CD4-positive, CD25-positive, alpha-beta regulatory T cell (primary cell): ENCODE results near the gene TIA1. TPM values are rescaled to one million over a fixed set of nuclear protein-coding genes. Genes with fewer than 3 reads are reported as not detected.
A peak's percentile ranks its signal among the peaks of the same experiment; 100 is the strongest.
"Not testable (repeated sequence)": the region's sequence is repeated elsewhere in the genome, so short reads cannot be mapped to it uniquely, and the experiment has no call there.

Experiments used
- ATAC-seq, 2 donors: fragments of 150-1000 bp; cut with Tn5 transposase; one replicate each; pipeline ENCODE4 v1.10.0; 2021; ENCODE audit warnings: low read depth in 2 of 2, moderate number of reproducible peaks in 2 of 2, moderate library complexity in 1 of 2
- DNase-seq, 3 donors: peaks; one replicate each; pipeline versions ENCODE4 v3.0.0 to v3.0.0-alpha.2; 2012 to 2022; ENCODE audit warnings: mixed read lengths in 1 of 3
- H3K27ac ChIP-seq: one replicate; pipeline ENCODE4 v1.7.0; 2013; ENCODE audit warnings: mild to moderate bottlenecking, low read length; ENCODE audit not compliant: insufficient read depth, poor library complexity, severe bottlenecking
- H3K27me3 ChIP-seq: one replicate; pipeline ENCODE4 v1.7.0; 2013; ENCODE audit warnings: low read length; ENCODE audit not compliant: control insufficient read depth, insufficient read depth
- H3K36me3 ChIP-seq: one replicate; pipeline ENCODE4 v1.7.0; 2013; ENCODE audit warnings: mild to moderate bottlenecking, low read length, moderate library complexity; ENCODE audit not compliant: control insufficient read depth, insufficient read depth
- H3K4me1 ChIP-seq: 2 replicates; pipeline ENCODE4 v1.7.0; 2013; ENCODE audit warnings: mild to moderate bottlenecking, low read length; ENCODE audit not compliant: insufficient read depth, control insufficient read depth, poor library complexity, severe bottlenecking
- H3K4me3 ChIP-seq: one replicate; pipeline ENCODE4 v1.7.0; 2013; ENCODE audit warnings: low read depth, mild to moderate bottlenecking, low read length, moderate library complexity
- H3K9me3 ChIP-seq, 2 experiments: 1 replicate in 1 of 2; 2 replicates in 1 of 2; pipeline ENCODE4 v1.7.0; 2013; ENCODE audit warnings: low read length in 2 of 2, mild to moderate bottlenecking in 1 of 2, moderate library complexity in 1 of 2; ENCODE audit not compliant: control insufficient read depth in 2 of 2
- H3K27ac Mint-ChIP-seq, 3 donors: one replicate each; pipeline ENCODE4 v1.8.0; 2020 to 2022; ENCODE audit warnings: mild to moderate bottlenecking in 3 of 3, mixed read lengths in 3 of 3, moderate library complexity in 2 of 3
- H3K27me3 Mint-ChIP-seq: one replicate; pipeline ENCODE4 v1.8.0; 2022; ENCODE audit warnings: mild to moderate bottlenecking, mixed read lengths
- H3K36me3 Mint-ChIP-seq: one replicate; pipeline ENCODE4 v1.8.0; 2020; ENCODE audit warnings: mixed read lengths
- H3K4me1 Mint-ChIP-seq, 4 donors: one replicate each; pipeline ENCODE4 v1.8.0; 2020 to 2022; ENCODE audit warnings: mixed read lengths in 4 of 4, mild to moderate bottlenecking in 1 of 4
- H3K4me3 Mint-ChIP-seq, 4 donors: one replicate each; pipeline ENCODE4 v1.8.0; 2020 to 2022; ENCODE audit warnings: mild to moderate bottlenecking in 4 of 4, mixed read lengths in 4 of 4, moderate library complexity in 3 of 4
- H3K9me3 Mint-ChIP-seq, 7 donors: one replicate each; pipeline ENCODE4 v1.8.0; 2020 to 2022; ENCODE audit warnings: mixed read lengths in 7 of 7, mild to moderate bottlenecking in 3 of 7, moderate library complexity in 2 of 7
- polyA plus RNA-seq, 4 donors: library from polyadenylated mRNA; unstranded; fragments of 300-500 nt; fragmentation: Illumina TruSeq; gene quantifications; one replicate each; pipeline ENCODE4 v1.2.3, GENCODE V29; 2021
- total RNA-seq: library from RNA; stranded (reverse); gene quantifications from one replicate; pipeline ENCODE4 v1.2.3, GENCODE V29; 2022

The TIA1 gene, protein sequence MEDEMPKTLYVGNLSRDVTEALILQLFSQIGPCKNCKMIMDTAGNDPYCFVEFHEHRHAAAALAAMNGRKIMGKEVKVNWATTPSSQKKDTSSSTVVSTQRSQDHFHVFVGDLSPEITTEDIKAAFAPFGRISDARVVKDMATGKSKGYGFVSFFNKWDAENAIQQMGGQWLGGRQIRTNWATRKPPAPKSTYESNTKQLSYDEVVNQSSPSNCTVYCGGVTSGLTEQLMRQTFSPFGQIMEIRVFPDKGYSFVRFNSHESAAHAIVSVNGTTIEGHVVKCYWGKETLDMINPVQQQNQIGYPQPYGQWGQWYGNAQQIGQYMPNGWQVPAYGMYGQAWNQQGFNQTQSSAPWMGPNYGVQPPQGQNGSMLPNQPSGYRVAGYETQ
- total RNA-seq, result 90.9 TPM
- 10 to 100 TPM; 41.6 to 55.4 (median 47.7) TPM for polyA plus RNA-seq

DNA sequence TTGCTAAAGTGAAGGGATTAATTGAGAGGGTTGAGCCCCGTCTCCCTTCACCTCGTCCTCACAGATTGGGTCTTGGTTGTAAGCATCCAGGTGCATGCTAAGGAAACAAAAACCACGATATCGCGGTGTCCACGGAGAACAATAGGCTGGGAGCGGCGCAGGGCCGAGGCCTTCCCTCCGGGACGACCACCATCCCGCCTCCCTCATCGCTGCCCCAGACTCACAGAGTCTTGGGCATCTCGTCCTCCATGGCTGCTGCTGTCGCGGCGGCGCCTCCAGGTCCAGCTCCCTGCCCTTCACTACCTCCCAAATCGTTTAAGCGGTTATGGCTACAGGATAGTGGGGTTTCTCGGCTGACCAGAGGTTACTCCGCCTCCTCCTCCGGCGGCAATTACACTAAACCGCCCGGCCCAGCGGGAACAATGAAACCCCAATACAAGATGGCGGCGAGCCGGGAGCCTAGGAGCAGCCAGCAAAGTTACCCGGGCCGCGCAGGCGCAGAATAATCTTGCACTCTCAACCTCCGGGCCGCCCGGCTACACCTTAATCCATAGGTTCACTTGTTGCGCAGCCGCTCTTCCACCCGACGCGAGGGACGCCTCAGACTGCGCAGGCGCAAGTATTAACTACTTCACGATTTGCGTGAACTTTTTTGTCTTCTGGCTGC, at the start of gene TIA1:
Gene TIA1 (minus strand): TSS at position 448 of the 667 bp plus-strand sequence. CDS start 198 bp downstream, at position 250.
- H3K36me3 ChIP-seq, result no peaks in the 10 kb centered on the region
- DNase-seq (peak; percentile 98 to 99 (median 99)), ATAC-seq (peak; percentile 97)
- H3K27me3 Mint-ChIP-seq, result peaks cover 19% of the 10 kb centered on the region
- peak within 1 kb of the TSS; percentile 91 to 100 (median 96) for H3K4me3 Mint-ChIP-seq
- peaks cover 7% of the 10 kb centered on the region for H3K36me3 Mint-ChIP-seq
- H3K9me3 Mint-ChIP-seq, result peaks cover 0 to 4% (median 2%) of the 10 kb centered on the region in 7 donors
- peaks cover 26% of the 10 kb centered on the region for H3K4me1 ChIP-seq
- H3K27me3 ChIP-seq, result no peaks in the 10 kb centered on the region
- H3K27ac Mint-ChIP-seq, result peak within 1 kb of the TSS; percentile 99 to 100 (median 99)
- H3K27ac ChIP-seq, result peak within 1 kb of the TSS; percentile 93
- no peaks in the 10 kb centered on the region for H3K9me3 ChIP-seq
- peaks cover 25 to 55% (median 38%) of the 10 kb centered on the region in 4 donors for H3K4me1 Mint-ChIP-seq
- H3K4me3 ChIP-seq, result peak within 1 kb of the TSS; percentile 98

DNA sequence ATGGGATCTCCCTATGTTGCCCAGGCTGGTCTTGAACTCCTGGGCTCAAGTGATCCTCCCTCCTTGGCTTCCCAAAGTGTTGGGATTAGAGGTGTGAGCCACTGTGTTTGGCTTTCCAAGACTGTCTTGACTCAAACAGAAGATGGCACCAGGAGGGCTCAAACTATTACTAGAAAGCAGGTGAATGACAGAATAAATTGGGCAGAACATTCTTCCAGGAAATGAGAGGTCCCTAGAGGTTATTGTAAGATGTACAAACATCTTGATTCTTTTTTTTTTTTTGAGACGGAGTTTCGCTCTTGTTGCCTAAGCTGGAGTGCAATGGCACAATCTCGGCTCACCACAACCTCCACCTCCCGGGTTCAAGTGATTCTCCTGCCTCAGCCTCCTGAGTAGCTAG, 49.4 kb upstream of the TIA1 start:
- H3K27me3 Mint-ChIP-seq, H3K27ac ChIP-seq, H3K9me3 Mint-ChIP-seq, H3K27me3 ChIP-seq, DNase-seq, ATAC-seq, H3K4me3 ChIP-seq, H3K27ac Mint-ChIP-seq, H3K9me3 ChIP-seq: not testable (repeated sequence)
- Mint-ChIP-seq H3K36me3 (peaks cover 20% of the 10 kb centered on the region), H3K4me3 (peak overlapping the region in 1 of 4 donors; percentile 72), H3K4me1 (peaks cover 13 to 40% (median 23%) of the 10 kb centered on the region in 4 donors)
- peaks cover 12% of the 10 kb centered on the region for H3K4me1 ChIP-seq
- H3K36me3 ChIP-seq, result peaks cover 21% of the 10 kb centered on the region

DNA sequence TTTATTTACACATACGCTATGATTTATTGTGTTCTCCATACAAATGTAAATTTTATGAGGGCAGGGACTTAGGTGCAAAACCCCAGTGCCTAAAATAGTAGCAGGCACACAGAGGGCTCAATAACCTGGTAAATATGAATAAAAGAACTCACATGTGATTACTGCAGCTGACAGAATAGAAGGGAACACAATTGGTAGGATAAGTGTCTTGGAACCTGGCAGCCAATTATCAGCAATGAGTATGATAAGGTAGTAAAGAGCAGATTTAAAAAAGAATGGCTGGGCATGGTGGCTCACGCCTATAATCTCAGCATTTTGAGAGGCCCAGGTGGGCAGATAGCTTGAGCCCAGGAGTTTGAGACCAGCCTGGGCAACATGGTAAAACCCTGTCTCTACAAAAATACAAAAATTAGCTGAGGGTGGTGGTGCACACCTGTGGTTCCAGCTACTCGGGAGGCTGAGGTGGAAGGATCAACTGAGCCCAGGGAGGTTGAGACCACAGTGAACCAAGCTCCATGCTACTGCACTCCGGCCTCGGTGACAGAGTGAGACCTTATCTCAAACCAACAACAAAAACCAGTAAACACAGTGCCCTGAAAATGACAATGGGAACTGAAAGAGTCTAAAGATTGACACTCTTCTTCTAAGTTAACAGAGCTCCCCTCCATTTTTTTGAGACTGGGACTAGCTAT, 35.2 kb upstream of the TIA1 start:
- Mint-ChIP-seq H3K27me3 (no peaks in the 10 kb centered on the region), H3K4me1 (peaks cover 32 to 58% (median 49%) of the 10 kb centered on the region in 4 donors), H3K4me3 (peak overlapping the region in 2 of 4 donors; percentile 12 to 13), H3K9me3 (no peaks in the 10 kb centered on the region), H3K27ac (peak overlapping the region in 2 of 3 donors; percentile 5 to 76), H3K36me3 (peaks cover 49% of the 10 kb centered on the region)
- peaks cover 75% of the 10 kb centered on the region for H3K36me3 ChIP-seq
- no peak overlapping the region for H3K27ac ChIP-seq
- H3K4me3 ChIP-seq, result no peak overlapping the region
- H3K27me3 ChIP-seq, result no peaks in the 10 kb centered on the region
- no peaks in the 10 kb centered on the region for H3K9me3 ChIP-seq
- H3K4me1 ChIP-seq, result peaks cover 5% of the 10 kb centered on the region
- no peak for ATAC-seq
- DNase-seq, result no peak

DNA sequence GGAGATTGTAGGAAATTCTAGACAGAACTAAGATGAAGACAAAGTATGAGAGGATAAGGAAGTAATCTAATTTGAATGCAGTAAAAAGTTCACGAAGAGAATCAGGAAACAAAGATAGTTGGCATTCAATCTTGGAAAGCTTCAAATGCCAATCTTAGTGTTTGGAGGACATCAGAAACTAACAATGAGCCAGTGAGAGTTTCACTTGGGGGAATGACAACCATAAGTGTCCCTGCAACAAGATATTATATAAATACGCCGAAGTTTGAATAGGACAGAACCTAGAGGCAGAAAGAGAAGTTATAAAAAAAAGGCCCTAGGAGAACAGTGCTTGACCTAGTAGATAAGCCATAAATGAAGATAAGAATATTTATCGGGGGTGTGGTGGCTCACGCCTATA, 34.0 kb upstream of the TIA1 start:
- H3K27me3 Mint-ChIP-seq, result no peaks in the 10 kb centered on the region
- peak overlapping the region in 2 of 3 donors; percentile 57 to 76 for H3K27ac Mint-ChIP-seq
- no peaks in the 10 kb centered on the region for H3K9me3 ChIP-seq
- peaks cover 75% of the 10 kb centered on the region for H3K36me3 ChIP-seq
- peak overlapping the region in 1 of 4 donors; percentile 15 for H3K4me3 Mint-ChIP-seq
- H3K27ac ChIP-seq, result no peak overlapping the region
- H3K4me3 ChIP-seq, result no peak overlapping the region
- DNase-seq (no peak), ATAC-seq (no peak)
- peaks cover 47% of the 10 kb centered on the region for H3K36me3 Mint-ChIP-seq
- H3K4me1 Mint-ChIP-seq, result peaks cover 30 to 57% (median 43%) of the 10 kb centered on the region in 4 donors
- H3K9me3 Mint-ChIP-seq, result no peaks in the 10 kb centered on the region
- peaks cover 5% of the 10 kb centered on the region for H3K4me1 ChIP-seq
- H3K27me3 ChIP-seq, result no peaks in the 10 kb centered on the region

DNA sequence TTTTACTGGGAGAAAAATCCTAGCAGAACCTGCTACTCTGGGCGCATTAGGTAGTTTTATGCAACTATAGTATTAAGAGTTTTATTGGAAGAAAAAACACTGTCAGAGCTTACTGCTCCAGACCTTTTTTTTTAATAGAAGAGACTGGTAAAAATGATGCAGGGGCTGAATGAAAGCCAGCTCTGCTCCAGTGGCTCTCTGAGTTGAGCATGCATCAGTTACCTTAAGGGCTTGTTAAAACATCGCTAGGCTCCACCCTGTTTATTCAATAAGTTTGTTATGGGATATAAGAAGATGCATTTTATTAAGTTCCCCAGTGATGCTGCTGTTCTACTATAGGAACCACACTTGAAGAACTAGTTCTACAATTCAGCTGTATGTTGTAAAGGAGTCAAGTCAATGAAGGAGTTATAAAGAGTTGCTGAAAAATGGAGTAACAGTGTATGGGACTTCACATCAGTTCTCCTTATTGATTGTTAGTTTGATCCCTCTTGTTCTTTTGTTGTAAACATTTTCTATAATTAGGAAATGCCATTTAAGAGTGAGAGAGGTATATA, 31.9 kb upstream of the TIA1 start:
- DNase-seq, result no peak
- H3K9me3 Mint-ChIP-seq, result no peaks in the 10 kb centered on the region
- H3K27me3 Mint-ChIP-seq, result no peaks in the 10 kb centered on the region
- no peak overlapping the region for H3K4me3 Mint-ChIP-seq
- Histone ChIP-seq H3K4me1 (peaks cover 5% of the 10 kb centered on the region), H3K27me3 (no peaks in the 10 kb centered on the region), H3K36me3 (peaks cover 72% of the 10 kb centered on the region), H3K9me3 (no peaks in the 10 kb centered on the region), H3K27ac (no peak overlapping the region), H3K4me3 (no peak overlapping the region)
- peaks cover 16 to 45% (median 26%) of the 10 kb centered on the region in 4 donors for H3K4me1 Mint-ChIP-seq
- peaks cover 40% of the 10 kb centered on the region for H3K36me3 Mint-ChIP-seq
- ATAC-seq, result no peak
- peak overlapping the region in 2 of 3 donors; percentile 25 to 43 for H3K27ac Mint-ChIP-seq

DNA sequence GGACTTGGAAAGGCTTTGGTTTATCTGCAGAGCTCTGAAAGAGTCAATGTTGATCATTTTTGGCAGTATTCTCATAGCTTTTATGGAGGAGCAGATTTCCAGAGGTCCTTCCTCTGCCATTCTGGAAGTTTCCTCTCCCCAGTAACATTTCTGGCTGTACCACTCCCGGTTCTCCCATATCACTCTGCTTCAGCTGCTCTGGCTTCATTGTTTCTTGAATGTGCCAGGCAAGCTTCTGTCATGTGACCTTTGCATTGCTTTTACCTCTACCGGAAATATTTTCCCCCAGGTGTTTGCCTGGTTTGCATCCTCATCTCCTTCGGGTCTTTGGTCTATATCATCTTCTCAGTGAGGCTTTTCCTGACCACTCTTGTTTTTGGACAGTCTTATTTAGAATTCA, 21.9 kb upstream of the TIA1 start:
- Mint-ChIP-seq H3K4me1 (peaks cover 0 to 24% (median 13%) of the 10 kb centered on the region in 4 donors), H3K27ac (peak overlapping the region in 1 of 3 donors; percentile 47), H3K9me3 (no peaks in the 10 kb centered on the region), H3K36me3 (peaks cover 31% of the 10 kb centered on the region), H3K4me3 (no peak overlapping the region), H3K27me3 (no peaks in the 10 kb centered on the region)
- DNase-seq (no peak), ATAC-seq (no peak)
- H3K4me3 ChIP-seq, result no peak overlapping the region
- H3K9me3 ChIP-seq, result no peaks in the 10 kb centered on the region
- H3K27me3 ChIP-seq, result no peaks in the 10 kb centered on the region
- H3K36me3 ChIP-seq, result peaks cover 15% of the 10 kb centered on the region
- H3K27ac ChIP-seq, result no peak overlapping the region
- no peaks in the 10 kb centered on the region for H3K4me1 ChIP-seq
